HK-2 (cell line): Measurements from ENCODE around the gene SIGLEC12.

ENCODE experiments used
- DNase-seq: peaks from one replicate; pipeline ENCODE4 v3.0.0-alpha.2; 2018; ENCODE audit not compliant: unreplicated experiment

The SIGLEC12 gene

GRCh38 chr19:51501594-51502263 is at the start of gene SIGLEC12:
Gene SIGLEC12, minus strand, starts transcription at chr19:51501800. Its CDS starts 67 bp downstream, at chr19:51501733.
- no peak for DNase-seq

DNA sequence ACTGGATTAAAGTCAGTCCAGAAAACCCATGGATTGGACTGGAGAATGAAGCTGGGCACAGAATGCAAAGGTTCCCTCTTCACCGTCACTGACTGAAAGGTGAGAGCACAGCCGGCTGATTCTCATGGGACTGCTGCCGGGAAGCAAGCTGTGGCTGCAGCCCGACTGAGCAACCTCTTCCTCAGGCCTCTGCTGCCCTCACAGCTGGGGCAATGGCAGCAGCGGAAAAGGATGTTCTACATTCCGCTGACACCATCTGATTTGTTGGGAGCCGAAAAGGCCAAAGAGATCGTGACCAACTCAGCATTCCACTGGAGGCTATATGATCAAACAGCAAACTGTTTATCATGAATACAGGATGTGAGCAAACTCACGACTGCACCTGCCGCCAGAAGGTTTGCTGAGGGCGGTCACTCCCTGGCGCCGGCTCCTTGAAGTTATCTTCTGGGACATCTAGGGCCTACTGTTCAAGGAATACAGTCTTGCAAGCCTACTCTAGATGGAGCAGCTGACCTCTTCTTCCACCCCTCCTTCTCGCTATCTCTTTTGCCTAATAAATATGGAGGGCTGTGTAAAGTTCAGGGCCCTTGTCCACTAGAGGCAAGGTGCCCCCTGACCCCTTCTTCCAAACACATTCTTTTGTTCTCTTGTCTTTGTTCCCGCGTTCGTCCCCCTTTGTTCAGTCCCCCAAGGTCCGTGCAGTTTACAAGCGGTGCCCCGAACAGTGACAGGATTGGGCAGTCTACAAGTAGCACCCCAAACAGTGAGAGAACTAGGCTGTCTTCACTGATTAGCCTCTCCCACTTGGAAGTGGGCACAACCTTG is 49.5 kb upstream of the SIGLEC12 start:
- no peak for DNase-seq

- DNase-seq, result no peak
Observed at GRCh38 chr19:51549533-51550324, 48.1 kb upstream of the SIGLEC12 start.

- no peak for DNase-seq
Observed at GRCh38 chr19:51548891-51549305, 47.3 kb upstream of the SIGLEC12 start.

- DNase-seq, result no peak
Observed at GRCh38 chr19:51548213-51548651, 46.6 kb upstream of the SIGLEC12 start.

DNA sequence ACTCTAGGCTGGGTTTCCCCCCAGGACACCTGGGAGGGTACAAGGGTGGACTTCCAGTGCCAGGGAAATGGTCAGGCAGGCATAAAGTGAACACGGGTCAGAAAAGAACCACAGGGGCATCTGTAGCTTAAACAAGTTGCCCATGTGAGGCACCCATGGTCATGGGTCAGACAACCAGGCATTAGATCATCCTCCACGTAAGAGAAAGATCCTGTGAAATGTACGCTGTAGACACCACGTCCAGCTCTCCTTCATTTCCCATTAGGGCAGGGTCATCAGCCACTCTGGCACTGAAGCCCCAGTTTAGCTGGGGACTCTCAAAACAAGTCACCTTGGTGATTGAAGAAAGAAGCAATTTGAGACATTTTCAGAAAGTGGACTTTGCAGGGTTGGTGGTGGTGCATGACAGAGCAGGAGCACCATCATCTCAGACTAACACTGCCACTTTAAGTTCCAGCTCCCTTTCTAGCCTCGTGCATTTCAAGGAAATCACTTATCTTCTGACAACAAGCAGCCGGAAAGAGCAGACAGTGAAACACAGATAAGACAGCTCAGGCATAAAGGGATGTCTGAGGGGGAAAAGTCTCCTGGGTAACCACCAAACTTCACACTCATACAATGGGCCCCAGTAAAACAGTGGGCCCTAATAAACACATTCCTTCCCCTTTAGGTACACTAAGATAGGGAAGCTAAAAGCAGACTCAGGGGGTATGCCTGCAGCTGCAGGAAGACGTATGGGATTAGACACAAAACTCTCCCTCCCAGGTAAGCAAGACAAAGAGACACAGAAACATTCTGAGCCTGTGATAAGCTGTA is 46.0 kb upstream of the SIGLEC12 start:
- DNase-seq, result no peak

- DNase-seq, result peak; percentile 20
Observed at GRCh38 chr19:51546650-51547396, 45.2 kb upstream of the SIGLEC12 start.

DNA sequence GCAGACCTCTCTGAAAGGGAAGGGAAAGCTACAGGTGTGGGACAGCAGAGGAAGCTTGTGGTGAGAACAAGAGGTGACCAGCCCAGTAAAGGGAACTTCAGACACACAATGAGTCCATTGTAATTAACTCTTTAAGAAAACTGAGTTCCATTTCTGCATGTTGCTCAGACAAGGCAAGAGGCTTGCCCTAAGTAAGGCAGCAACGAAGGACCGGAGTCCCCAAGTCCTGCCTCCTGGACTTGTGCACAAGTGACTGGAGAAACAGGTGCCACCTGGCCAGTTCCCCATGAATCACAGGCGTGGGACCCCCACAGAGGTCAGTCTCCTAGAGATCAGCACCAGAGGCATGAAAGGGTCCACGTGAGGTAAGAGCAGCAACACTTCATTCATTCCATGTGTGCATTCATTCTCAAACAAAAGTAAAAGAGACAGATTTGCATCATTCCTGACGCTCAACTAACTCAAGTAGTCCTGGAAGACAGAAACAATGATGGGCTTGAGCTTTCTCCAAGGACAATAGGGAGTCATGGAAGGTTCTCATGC is 44.6 kb upstream of the SIGLEC12 start:
- no peak for DNase-seq

DNA sequence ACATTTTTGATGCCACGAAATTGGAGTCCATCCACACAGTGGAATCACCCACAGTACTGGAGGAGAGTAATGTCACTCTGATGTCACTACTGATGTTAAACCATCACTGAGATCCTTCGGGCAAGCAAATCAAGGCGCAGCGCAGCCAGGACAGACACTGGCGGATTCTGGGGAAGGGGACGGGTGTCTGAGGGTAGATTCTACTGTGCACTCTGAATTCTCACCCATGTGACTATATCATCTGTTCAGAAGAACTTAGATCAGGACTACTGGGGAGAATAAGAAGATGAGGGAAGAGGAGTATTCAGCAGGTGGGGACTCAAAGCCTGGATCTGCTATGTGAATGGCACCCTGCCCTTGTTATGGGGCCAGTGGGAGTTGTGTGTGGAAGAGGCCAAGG is 42.4 kb upstream of the SIGLEC12 start:
- no peak for DNase-seq

DNA sequence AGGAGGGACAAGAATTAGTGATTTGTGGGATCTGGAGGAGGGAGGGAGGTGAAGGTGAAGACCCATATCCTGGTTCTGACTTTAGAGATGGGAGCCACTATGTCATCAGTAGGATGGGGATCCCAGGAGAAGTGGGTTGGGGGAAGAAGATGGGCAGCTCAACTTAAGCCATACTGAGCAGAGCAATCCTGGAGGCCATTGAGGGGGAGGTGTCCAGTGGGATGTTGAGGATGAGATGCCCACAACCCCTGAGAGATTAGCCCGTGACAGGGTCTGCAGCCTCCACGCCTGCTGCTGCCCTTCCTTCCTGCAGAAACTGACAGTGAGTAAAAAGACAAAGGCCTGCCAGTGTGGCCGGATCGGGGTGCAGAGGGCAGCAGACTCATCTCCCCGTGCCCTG is 41.1 kb upstream of the SIGLEC12 start:
- no peak for DNase-seq

- no peak for DNase-seq
Observed at GRCh38 chr19:51541458-51542357, 40.1 kb upstream of the SIGLEC12 start.

GRCh38 chr19:51539821-51540366 is 38.3 kb upstream of the SIGLEC12 start:
- no peak for DNase-seq

DNA sequence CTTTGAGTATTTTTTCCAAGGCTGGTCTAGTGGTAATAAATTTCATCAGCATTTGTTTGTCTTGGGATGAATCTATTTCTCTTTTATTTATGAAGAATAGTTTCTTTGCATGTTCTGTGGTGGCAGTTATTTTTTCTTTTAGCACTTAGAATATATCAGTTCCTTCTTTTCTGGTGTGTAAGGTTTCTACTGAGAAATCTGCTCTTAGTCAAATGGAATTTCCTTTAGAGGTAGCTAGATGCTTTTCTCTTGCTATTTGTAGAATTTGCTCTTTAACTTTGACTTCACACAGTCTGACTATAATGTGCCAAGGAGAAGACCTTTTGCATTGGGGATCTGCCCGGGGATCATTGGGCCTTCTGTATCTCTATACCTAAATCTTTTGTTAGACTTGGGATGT is 33.9 kb upstream of the SIGLEC12 start:
- DNase-seq, result no peak

DNA sequence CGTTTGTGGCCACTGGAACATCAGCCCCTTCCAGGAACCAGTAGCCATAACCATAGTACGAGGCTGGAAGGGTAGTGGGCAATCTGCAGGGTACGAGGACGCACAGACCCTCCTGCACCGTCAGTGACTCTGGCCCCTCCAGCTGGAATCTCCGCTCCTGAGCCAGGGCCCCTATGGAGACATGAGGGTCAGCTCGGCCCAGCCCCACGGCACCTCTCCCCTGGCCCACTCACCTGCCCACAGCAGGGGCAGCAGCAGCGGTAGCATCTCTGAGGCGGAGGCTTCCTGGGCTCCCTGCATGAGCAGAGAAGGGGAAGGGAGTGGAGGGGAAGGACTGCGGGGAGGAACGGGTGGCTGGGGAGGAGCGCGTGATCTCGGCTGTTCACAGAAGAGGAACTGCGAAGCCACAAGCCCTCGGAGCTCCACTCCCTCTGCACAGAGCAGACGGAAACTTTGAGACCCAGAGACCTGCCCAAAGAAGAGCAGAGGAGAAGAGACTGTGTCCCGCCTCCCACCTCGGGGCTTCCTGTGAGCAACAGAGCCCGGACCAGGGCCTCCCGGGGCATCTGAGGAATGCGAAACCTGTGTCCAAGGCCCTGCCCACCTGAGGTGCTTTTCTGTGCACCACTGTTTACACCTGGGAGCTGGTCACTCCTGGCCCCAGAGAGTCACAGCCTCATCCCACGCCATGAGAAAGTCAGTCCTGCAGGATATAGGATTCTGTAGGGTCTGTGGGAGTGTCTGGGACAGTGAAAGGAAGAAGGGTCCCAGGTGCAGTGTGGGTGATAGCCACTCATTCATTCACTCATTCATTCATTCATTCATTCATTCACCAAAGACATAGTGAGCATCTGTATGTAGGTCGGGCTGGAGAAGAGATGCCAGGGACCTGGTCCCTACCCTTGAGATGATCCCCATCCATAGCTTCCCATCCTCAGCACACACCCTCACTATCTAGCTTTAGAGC is 30.0 kb upstream of the SIGLEC12 start, which contains the start of gene SIGLEC6:
Gene SIGLEC6, minus strand, starts transcription at position 322 of the 967 bp plus-strand sequence. Its CDS starts 22 bp downstream, at position 300.
- DNase-seq, result no peak

- no peak for DNase-seq
Observed at GRCh38 chr19:51530616-51531015, 29.0 kb upstream of the SIGLEC12 start.

- DNase-seq, result no peak
Observed at GRCh38 chr19:51529301-51529700, 27.7 kb upstream of the SIGLEC12 start.

DNA sequence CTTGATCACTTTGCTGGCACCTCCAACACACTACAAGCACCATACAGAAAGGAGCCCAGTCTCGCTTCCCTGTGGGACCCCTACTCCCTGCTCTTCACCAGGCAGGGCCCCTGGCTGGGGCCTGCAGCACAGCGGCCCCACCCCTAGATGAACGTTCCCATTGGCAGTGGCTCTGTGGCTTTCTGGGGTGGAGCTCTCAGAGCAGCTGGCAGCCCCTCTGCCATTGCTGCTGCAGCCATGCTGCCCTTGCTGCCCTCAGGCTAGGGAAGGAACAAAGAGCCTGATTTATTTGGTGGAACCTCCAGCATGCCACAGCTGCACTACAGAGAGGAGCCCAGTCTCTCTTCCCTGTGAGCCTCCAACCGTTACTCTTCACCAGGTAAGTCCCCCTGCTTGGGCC is 24.1 kb upstream of the SIGLEC12 start:
- no peak for DNase-seq
